Right hindlimb (tissue), 1 donor: ENCODE data around the gene EXD3.
A peak's percentile ranks its signal among the peaks of the same experiment; 100 is the strongest.
"Not testable (repeated sequence)": the region's sequence is repeated elsewhere in the genome, so short reads cannot be mapped to it uniquely, and the experiment has no call there.

ENCODE experiments used
- DNase-seq: peaks from one replicate; pipeline ENCODE4 v3.0.0-alpha.2; 2018

EXD3 gene

GRCh38 chr9:137331929-137332328 is 91.0 kb downstream of the EXD3 start:
- DNase-seq = no peak

- DNase-seq = no peak
Observed at GRCh38 chr9:137330689-137331088, 92.3 kb downstream of the EXD3 start.

GRCh38 chr9:137329590-137329989 is 93.4 kb downstream of the EXD3 start:
- DNase-seq = not testable (repeated sequence)

- not testable (repeated sequence) for DNase-seq
Observed at GRCh38 chr9:137327641-137328550, 95.1 kb downstream of the EXD3 start.

GRCh38 chr9:137326445-137327065 is 96.4 kb downstream of the EXD3 start:
- no peak for DNase-seq

- no peak for DNase-seq
Observed at GRCh38 chr9:137325799-137326198, 97.2 kb downstream of the EXD3 start.

GRCh38 chr9:137325124-137325523 is 97.8 kb downstream of the EXD3 start:
- no peak for DNase-seq

- no peak for DNase-seq
Observed at GRCh38 chr9:137323531-137324331, 99.2 kb downstream of the EXD3 start.

GRCh38 chr9:137321726-137322361 is 101.1 kb downstream of the EXD3 start:
- no peak for DNase-seq

- peak; percentile 45 for DNase-seq
Observed at GRCh38 chr9:137320555-137321384, 102.2 kb downstream of the EXD3 start.

- no peak for DNase-seq
Observed at GRCh38 chr9:137319739-137320551, 103.0 kb downstream of the EXD3 start.

GRCh38 chr9:137319011-137319738 is 103.8 kb downstream of the EXD3 start:
- peak; percentile 55 for DNase-seq

- DNase-seq = no peak
Observed at GRCh38 chr9:137318602-137319001, 104.4 kb downstream of the EXD3 start.

GRCh38 chr9:137317718-137318511 is 105.0 kb downstream of the EXD3 start:
- DNase-seq = no peak

GRCh38 chr9:137317021-137317717 is 105.8 kb downstream of the EXD3 start:
- no peak for DNase-seq

- peak; percentile 68 for DNase-seq
Observed at GRCh38 chr9:137316012-137316981, 106.7 kb downstream of the EXD3 start.

- peak; percentile 26 for DNase-seq
Observed at GRCh38 chr9:137315581-137316011, 107.4 kb downstream of the EXD3 start.
